Duodenal mucosa (tissue), 2 donors: ENCODE results near the gene LOXL3.
A peak's percentile ranks its signal among the peaks of the same experiment; 100 is the strongest.

Experiments used
- H3K27ac ChIP-seq: one replicate; pipeline ENCODE4 v1.7.0; 2013; ENCODE audit warnings: low read depth, low read length
- H3K27me3 ChIP-seq, 2 donors: one replicate each; pipeline ENCODE4 v1.7.0; 2013; ENCODE audit warnings: low read length in 2 of 2, control low read depth in 1 of 2; ENCODE audit not compliant: insufficient read depth in 2 of 2, control insufficient read depth in 1 of 2
- H3K36me3 ChIP-seq, 2 donors: one replicate each; pipeline ENCODE4 v1.7.0; 2013; ENCODE audit warnings: low read length in 2 of 2, control low read depth in 1 of 2; ENCODE audit not compliant: insufficient read depth in 2 of 2, control insufficient read depth in 1 of 2
- H3K4me1 ChIP-seq, 2 donors: one replicate each; pipeline ENCODE4 v1.7.0; 2013; ENCODE audit warnings: low read length in 2 of 2, control low read depth in 1 of 2; ENCODE audit not compliant: insufficient read depth in 2 of 2, control insufficient read depth in 1 of 2
- H3K4me3 ChIP-seq, 2 donors: one replicate each; pipeline ENCODE4 v1.7.0; 2013; ENCODE audit warnings: low read length in 2 of 2, low read depth in 1 of 2
- H3K9ac ChIP-seq, 2 donors: one replicate each; pipeline ENCODE4 v1.7.0; 2013; ENCODE audit warnings: low read length in 2 of 2, low read depth in 1 of 2
- H3K9me3 ChIP-seq, 2 donors: one replicate each; pipeline ENCODE4 v1.7.0; 2013; ENCODE audit warnings: low read length in 2 of 2, control low read depth in 1 of 2; ENCODE audit not compliant: control insufficient read depth in 1 of 2

The LOXL3 gene

GRCh38 chr2:74551942-74552913 is 1.5 kb downstream of the LOXL3 start:
- Histone ChIP-seq H3K9ac (no peak overlapping the region), H3K27ac (no peak overlapping the region), H3K9me3 (no peaks in the 10 kb centered on the region), H3K4me1 (peaks cover 17 to 38% of the 10 kb centered on the region in 2 donors), H3K36me3 (peaks cover 4 to 7% of the 10 kb centered on the region in 2 donors), H3K4me3 (no peak overlapping the region), H3K27me3 (peaks cover 4 to 8% of the 10 kb centered on the region in 2 donors)

DNA sequence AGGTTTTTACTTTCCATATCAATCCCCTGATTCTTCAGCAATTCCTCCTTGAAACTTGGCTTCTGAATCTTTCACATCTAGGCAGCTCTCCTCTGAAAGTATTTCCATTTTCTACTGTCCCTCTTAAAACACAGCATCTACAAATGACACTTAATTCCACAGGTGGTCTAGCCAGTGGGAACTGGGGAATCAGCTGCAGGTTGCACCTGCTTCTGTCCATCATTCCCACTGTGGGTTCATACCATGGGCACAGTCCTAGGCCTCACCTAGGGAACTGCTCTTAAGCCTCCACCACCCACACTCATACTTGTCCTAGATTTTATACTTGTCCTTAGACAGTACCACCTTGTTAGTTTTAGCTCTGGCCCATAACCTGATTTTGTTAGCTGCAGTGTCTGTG is 2.2 kb downstream of the LOXL3 start:
- Histone ChIP-seq H3K27ac (no peak overlapping the region), H3K4me1 (peaks cover 17 to 38% of the 10 kb centered on the region in 2 donors), H3K27me3 (peaks cover 4 to 8% of the 10 kb centered on the region in 2 donors), H3K9ac (no peak overlapping the region), H3K9me3 (no peaks in the 10 kb centered on the region), H3K4me3 (no peak overlapping the region), H3K36me3 (peaks cover under 1 to 3% of the 10 kb centered on the region in 2 donors)

- H3K27ac ChIP-seq, result no peak overlapping the region
- H3K27me3 ChIP-seq, result peaks cover 4 to 8% of the 10 kb centered on the region in 2 donors
- H3K4me1 ChIP-seq, result peaks cover 11 to 25% of the 10 kb centered on the region in 2 donors
- H3K36me3 ChIP-seq, result no peaks in the 10 kb centered on the region
- H3K9me3 ChIP-seq, result no peaks in the 10 kb centered on the region
- no peak overlapping the region for H3K4me3 ChIP-seq
- H3K9ac ChIP-seq, result no peak overlapping the region
These were observed 3.5 kb downstream of the LOXL3 start for GRCh38 chr2:74550231-74550630.

GRCh38 chr2:74548900-74549826 is 4.6 kb downstream of the LOXL3 start:
- Histone ChIP-seq H3K4me3 (peak overlapping the region; percentile 66 to 71), H3K4me1 (peaks cover 11 to 20% of the 10 kb centered on the region in 2 donors), H3K27ac (no peak overlapping the region)

GRCh38 chr2:74548285-74548899 is 5.3 kb downstream of the LOXL3 start:
- H3K4me3 ChIP-seq, result peak overlapping the region; percentile 66 to 71
- no peaks in the 10 kb centered on the region for H3K9me3 ChIP-seq
- peaks cover 4 to 8% of the 10 kb centered on the region in 2 donors for H3K27me3 ChIP-seq
- no peak overlapping the region for H3K27ac ChIP-seq
- peaks cover 11 to 13% of the 10 kb centered on the region in 2 donors for H3K4me1 ChIP-seq
- H3K9ac ChIP-seq, result peak overlapping the region; percentile 41 to 67
- no peaks in the 10 kb centered on the region for H3K36me3 ChIP-seq

More at GRCh38 chr2:74548900-74549826, 4.6 kb downstream of the LOXL3 start:
- H3K36me3 ChIP-seq, result no peaks in the 10 kb centered on the region
- peak overlapping the region; percentile 41 to 67 for H3K9ac ChIP-seq
- H3K27me3 ChIP-seq, result peaks cover 4 to 8% of the 10 kb centered on the region in 2 donors
- H3K9me3 ChIP-seq, result no peaks in the 10 kb centered on the region

- peaks cover 11 to 12% of the 10 kb centered on the region in 2 donors for H3K4me1 ChIP-seq
- no peak overlapping the region for H3K4me3 ChIP-seq
These were observed 7.7 kb downstream of the LOXL3 start for GRCh38 chr2:74546004-74546403.

DNA sequence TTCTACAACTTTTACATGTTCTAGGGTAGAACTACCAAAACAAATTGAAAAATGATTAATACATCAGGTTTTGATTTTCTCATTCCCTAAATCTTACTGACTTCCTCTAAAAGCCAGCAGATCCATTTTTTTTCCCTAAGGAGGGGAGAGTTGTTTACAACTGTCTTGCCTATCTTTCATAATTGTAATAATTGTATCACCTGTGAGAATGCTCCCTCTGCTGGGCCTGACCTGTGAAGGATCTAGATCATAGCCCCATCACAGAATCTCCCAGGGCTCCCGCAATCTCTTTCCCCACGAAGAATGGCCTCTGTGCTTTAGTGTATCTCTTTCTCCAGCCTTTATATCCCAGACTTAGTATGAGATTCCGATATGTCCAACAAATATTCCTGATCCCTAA is 9.1 kb downstream of the LOXL3 start:
- Histone ChIP-seq H3K9ac (no peak overlapping the region), H3K9me3 (no peaks in the 10 kb centered on the region), H3K4me1 (peaks cover 6 to 7% of the 10 kb centered on the region in 2 donors), H3K27ac (no peak overlapping the region), H3K4me3 (no peak overlapping the region), H3K27me3 (peaks cover 3 to 4% of the 10 kb centered on the region in 2 donors), H3K36me3 (no peaks in the 10 kb centered on the region)

More at GRCh38 chr2:74546004-74546403, 7.7 kb downstream of the LOXL3 start:
- peaks cover 4 to 8% of the 10 kb centered on the region in 2 donors for H3K27me3 ChIP-seq
- H3K9me3 ChIP-seq, result no peaks in the 10 kb centered on the region
- no peaks in the 10 kb centered on the region for H3K36me3 ChIP-seq
- no peak overlapping the region for H3K27ac ChIP-seq
- H3K9ac ChIP-seq, result no peak overlapping the region

GRCh38 chr2:74542978-74543377 is 10.8 kb downstream of the LOXL3 start:
- no peaks in the 10 kb centered on the region for H3K9me3 ChIP-seq
- no peak overlapping the region for H3K9ac ChIP-seq
- no peaks in the 10 kb centered on the region for H3K36me3 ChIP-seq
- no peaks in the 10 kb centered on the region for H3K4me1 ChIP-seq
- H3K27me3 ChIP-seq, result peaks cover 0 to 3% of the 10 kb centered on the region in 2 donors
- no peak overlapping the region for H3K4me3 ChIP-seq
- no peak overlapping the region for H3K27ac ChIP-seq

- Histone ChIP-seq H3K9me3 (no peaks in the 10 kb centered on the region), H3K27me3 (peaks cover 0 to 3% of the 10 kb centered on the region in 2 donors), H3K4me3 (no peak overlapping the region), H3K4me1 (no peaks in the 10 kb centered on the region), H3K27ac (no peak overlapping the region), H3K36me3 (no peaks in the 10 kb centered on the region), H3K9ac (no peak overlapping the region)
These were observed 13.5 kb downstream of the LOXL3 start for GRCh38 chr2:74540291-74540690.
